ENCODE results near the gene SIK1. TPM values are rescaled to one million over a fixed set of nuclear protein-coding genes. Genes with fewer than 3 reads are reported as not detected.

Gene SIK1
- total and polyA plus RNA-seq, 2 experiments from 2014 or later, result 0.44 to 0.48 TPM

DNA sequence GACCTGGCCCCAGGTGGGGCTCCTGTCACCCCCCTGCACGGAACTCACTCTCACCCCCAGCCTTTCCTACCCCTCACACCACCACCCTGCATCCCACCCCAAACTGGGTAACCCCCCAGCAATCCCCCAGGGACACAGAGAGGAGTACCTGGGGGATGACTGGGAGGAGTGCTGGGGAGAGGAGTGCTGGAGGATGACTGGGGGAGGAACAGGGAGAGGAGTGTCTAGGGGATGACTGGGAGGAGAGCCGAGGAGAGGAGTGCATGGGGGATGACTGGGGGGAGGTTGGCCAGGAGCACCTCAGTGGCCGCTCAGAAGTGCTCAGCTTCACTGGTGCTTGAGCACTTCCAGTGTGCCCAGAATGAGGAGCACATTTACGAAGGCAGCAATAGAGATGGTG lies 59.1 kb downstream of the SIK1 start:
- no peaks in the 10 kb centered on the region for H3K9me3 ChIP-seq (ENCODE audit: low read depth)
- no peak for DNase-seq (ENCODE audit: low read depth in 1 of 2, low spot score in 1 of 2)

GRCh38 chr21:43367296-43367695 lies 59.6 kb downstream of the SIK1 start:
- Histone ChIP-seq H3K9me3 (ENCODE audit: low read depth) (no peaks in the 10 kb centered on the region), H3K36me3 (no peaks in the 10 kb centered on the region), H3K27me3 (no peaks in the 10 kb centered on the region), H3K27ac (no peak overlapping the region), H3K4me1 (ENCODE audit: low read depth) (peaks cover 18% of the 10 kb centered on the region), H3K4me3 (no peak overlapping the region)
- no peak for DNase-seq (ENCODE audit: low read depth in 1 of 2, low spot score in 1 of 2)
- TF ChIP-seq, protein P1, sequence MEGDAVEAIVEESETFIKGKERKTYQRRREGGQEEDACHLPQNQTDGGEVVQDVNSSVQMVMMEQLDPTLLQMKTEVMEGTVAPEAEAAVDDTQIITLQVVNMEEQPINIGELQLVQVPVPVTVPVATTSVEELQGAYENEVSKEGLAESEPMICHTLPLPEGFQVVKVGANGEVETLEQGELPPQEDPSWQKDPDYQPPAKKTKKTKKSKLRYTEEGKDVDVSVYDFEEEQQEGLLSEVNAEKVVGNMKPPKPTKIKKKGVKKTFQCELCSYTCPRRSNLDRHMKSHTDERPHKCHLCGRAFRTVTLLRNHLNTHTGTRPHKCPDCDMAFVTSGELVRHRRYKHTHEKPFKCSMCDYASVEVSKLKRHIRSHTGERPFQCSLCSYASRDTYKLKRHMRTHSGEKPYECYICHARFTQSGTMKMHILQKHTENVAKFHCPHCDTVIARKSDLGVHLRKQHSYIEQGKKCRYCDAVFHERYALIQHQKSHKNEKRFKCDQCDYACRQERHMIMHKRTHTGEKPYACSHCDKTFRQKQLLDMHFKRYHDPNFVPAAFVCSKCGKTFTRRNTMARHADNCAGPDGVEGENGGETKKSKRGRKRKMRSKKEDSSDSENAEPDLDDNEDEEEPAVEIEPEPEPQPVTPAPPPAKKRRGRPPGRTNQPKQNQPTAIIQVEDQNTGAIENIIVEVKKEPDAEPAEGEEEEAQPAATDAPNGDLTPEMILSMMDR (IDR thresholded peaks at IDR 0.05; ENCODE audit: low read depth, low read length), result no peak

More for the DNA sequence above, 59.1 kb downstream of the SIK1 start:
- TF ChIP-seq, protein P1 (IDR thresholded peaks at IDR 0.05; ENCODE audit: low read depth, low read length), result no peak
- no peaks in the 10 kb centered on the region for H3K27me3 ChIP-seq
- no peak overlapping the region for H3K27ac ChIP-seq
- no peaks in the 10 kb centered on the region for H3K36me3 ChIP-seq
- no peak overlapping the region for H3K4me3 ChIP-seq
- H3K4me1 ChIP-seq (ENCODE audit: low read depth), result peaks cover 18% of the 10 kb centered on the region

DNA sequence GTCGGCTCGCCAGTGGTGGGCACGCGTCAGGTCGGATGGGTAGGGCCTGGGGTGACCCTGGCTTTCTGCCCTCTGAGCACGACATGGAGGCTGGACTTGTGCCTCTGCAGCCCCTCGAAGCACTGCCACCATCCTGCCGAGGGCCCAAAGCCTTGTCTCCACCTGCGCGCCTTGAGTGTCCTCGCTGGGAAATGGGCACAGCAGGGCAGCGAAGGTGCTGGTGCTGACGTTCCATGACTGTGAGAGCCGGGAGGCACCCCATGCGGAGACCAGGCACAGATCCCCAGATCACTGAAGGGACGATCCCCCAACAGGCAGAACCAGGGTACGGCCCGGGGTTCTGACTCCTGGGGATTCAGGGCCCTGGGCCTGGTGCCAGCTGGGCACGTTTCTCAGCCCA lies 60.3 kb downstream of the SIK1 start:
- TF ChIP-seq, protein P1 (IDR thresholded peaks at IDR 0.05; ENCODE audit: low read depth, low read length), result no peak
- H3K4me1 ChIP-seq (ENCODE audit: low read depth), result peaks cover 18% of the 10 kb centered on the region
- DNase-seq (ENCODE audit: low read depth in 1 of 2, low spot score in 1 of 2), result no peak

DNA sequence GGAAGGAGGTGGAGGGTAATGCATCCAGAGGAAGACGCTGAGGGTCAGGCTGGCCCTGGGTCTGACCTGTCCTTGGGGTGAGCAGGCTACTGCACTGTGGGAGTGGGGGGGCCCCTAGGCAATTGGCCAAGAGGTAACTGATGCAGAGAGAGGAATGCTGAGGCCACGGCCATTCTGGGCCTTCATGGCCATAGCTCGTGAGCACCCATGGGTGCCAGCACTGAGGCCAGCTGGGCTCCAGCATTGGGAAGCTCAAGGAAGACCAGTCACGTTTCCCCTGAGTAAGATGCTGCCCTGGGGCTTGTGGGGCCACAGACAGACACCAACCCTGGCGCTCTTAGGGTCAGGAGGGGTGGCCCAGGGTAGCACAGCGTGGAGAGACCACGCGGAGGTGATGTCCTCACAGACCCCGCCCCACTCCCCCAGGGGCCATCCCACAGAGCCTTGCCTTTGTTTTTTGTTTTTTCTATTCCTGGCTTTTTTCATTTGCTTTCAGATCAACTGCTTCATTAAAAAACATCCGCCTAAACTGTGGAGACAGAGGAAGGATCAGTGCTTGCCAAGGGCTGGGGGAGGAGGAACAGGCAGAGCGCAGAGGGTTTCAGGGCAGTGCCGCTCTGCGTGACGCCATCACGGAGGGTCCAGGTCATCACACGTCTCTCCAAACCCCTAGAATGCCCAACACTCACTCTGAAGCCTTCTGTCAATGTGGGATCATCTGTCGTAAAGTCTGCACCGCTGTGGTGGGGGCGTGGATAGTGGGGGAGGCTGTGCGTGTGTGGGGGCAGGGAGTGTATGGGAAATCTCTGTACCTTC lies 61.1 kb downstream of the SIK1 start:
- Histone ChIP-seq H3K9me3 (ENCODE audit: low read depth) (no peaks in the 10 kb centered on the region), H3K36me3 (no peaks in the 10 kb centered on the region), H3K27me3 (no peaks in the 10 kb centered on the region), H3K4me3 (no peak overlapping the region), H3K4me1 (ENCODE audit: low read depth) (peaks cover 18% of the 10 kb centered on the region), H3K27ac (no peak overlapping the region)
- TF ChIP-seq, protein P1 (IDR thresholded peaks at IDR 0.05; ENCODE audit: low read depth, low read length), result no peak
- peak in 1 of 2 donors; percentile 38 for DNase-seq (ENCODE audit: low read depth in 1 of 2, low spot score in 1 of 2)

More for the DNA sequence above, 60.3 kb downstream of the SIK1 start:
- H3K27ac ChIP-seq, result no peak overlapping the region
- no peaks in the 10 kb centered on the region for H3K9me3 ChIP-seq (ENCODE audit: low read depth)
- no peaks in the 10 kb centered on the region for H3K27me3 ChIP-seq
- no peaks in the 10 kb centered on the region for H3K36me3 ChIP-seq
- no peak overlapping the region for H3K4me3 ChIP-seq

GRCh38 chr21:43364851-43365424 lies 62.0 kb downstream of the SIK1 start:
- TF ChIP-seq, protein P1 (IDR thresholded peaks at IDR 0.05; ENCODE audit: low read depth, low read length), result no peak
- H3K27me3 ChIP-seq, result no peaks in the 10 kb centered on the region
- no peaks in the 10 kb centered on the region for H3K36me3 ChIP-seq
- no peak overlapping the region for H3K4me3 ChIP-seq
- no peaks in the 10 kb centered on the region for H3K9me3 ChIP-seq (ENCODE audit: low read depth)
- peak in 1 of 2 donors; percentile 29 for DNase-seq (ENCODE audit: low read depth in 1 of 2, low spot score in 1 of 2)
- peaks cover 10% of the 10 kb centered on the region for H3K4me1 ChIP-seq (ENCODE audit: low read depth)
- no peak overlapping the region for H3K27ac ChIP-seq

Other genes with a start within 250 kb of the SIK1 start
- gene HSF2BP, start 232.4 kb upstream of the SIK1 start, total RNA-seq, result 1.2 and 3.6 TPM in 2 replicates
- 0.22 and 1.8 TPM in 2 replicates for gene HSF2BP, start 232.4 kb upstream of the SIK1 start, polyA plus RNA-seq
- 16.9 and 25.5 TPM in 2 replicates for gene RRP1B, start 232.4 kb upstream of the SIK1 start, total RNA-seq
- 13.6 and 14.8 TPM in 2 replicates for gene RRP1B, start 232.4 kb upstream of the SIK1 start, polyA plus RNA-seq

Measured in cardiac muscle cell (in vitro differentiated cells and primary cell).